Esophagus muscularis mucosa (tissue), 3 donors: Measurements from ENCODE around the gene GCSAM.

Source experiments
- CTCF ChIP-seq, 3 experiments: fragments of 200-600 bp in 2 of 3; fragments of 450-650 bp in 1 of 3; sonication (generic) in 2 of 3; IDR thresholded peaks; one replicate each; pipeline ENCODE4 v1.5.1; 2017 to 2019; ENCODE audit warnings: antibody characterized with exemption in 3 of 3, mild to moderate bottlenecking in 2 of 3, moderate library complexity in 1 of 3
- EP300 ChIP-seq: sonication (generic); formaldehyde crosslinking; IDR thresholded peaks from one replicate; pipeline ENCODE4 v1.6.1; 2017; ENCODE audit warnings: antibody characterized with exemption

- TF ChIP-seq EP300 (no peak), CTCF (IDR thresholded peaks at IDR 0.05) (no peak)
These were observed 3.0 kb upstream of the GCSAM start for GRCh38 chr3:112136046-112136445.
